IMR-90 (cell line): ENCODE results near the gene APBB1IP. TPM values are rescaled to one million over a fixed set of nuclear protein-coding genes. Genes with fewer than 3 reads are reported as not detected.

ENCODE experiments used
- ATAC-seq: fragments of 200-7000 bp; cut with Tn5 transposase; 2 replicates; pipeline ENCODE4 v1.9.1; 2020; ENCODE audit warnings: low read depth, mild to moderate bottlenecking, moderate library complexity
- BruUV-seq: library from RNA; stranded (reverse); fragments of 400-500 nt; replicated peaks from 2 replicates; lab custom pipeline; 2021; lab: Mats Ljungman, UMichigan
- CTCF ChIA-PET: fragments of 300-600 bp; formaldehyde crosslinking; extraction: SDS; loops from one replicate; lab custom pipeline; 2021; ENCODE audit warnings: antibody characterized with exemption; lab: Yijun Ruan, JAX
- POLR2A ChIA-PET: fragments of 300-600 bp; sonication (Branson Sonifier 250); formaldehyde crosslinking; loops from one replicate; lab custom pipeline; 2022; ENCODE audit warnings: antibody characterized with exemption; ENCODE audit not compliant: unreplicated experiment; lab: Charles Lee
- DNase-seq: peaks from one replicate; pipeline ENCODE4 v3.0.0; 2013
- H2AFZ ChIP-seq: replicated peaks from 2 replicates; pipeline ENCODE3; 2013; ENCODE audit warnings: low read length, mild to moderate bottlenecking; ENCODE audit not compliant: poor library complexity
- H2AK5ac ChIP-seq: 2 replicates; pipeline ENCODE4 v1.6.1; 2013; ENCODE audit warnings: low read depth, low read length, inconsistent platforms
- H2AK9ac ChIP-seq: replicated peaks from 2 replicates; pipeline ENCODE3; 2013; ENCODE audit warnings: mild to moderate bottlenecking, low read depth, low read length, moderate library complexity; ENCODE audit not compliant: poor library complexity
- H2BK120ac ChIP-seq: 2 replicates; pipeline ENCODE4 v1.6.1; 2013; ENCODE audit warnings: low read depth, low read length, inconsistent platforms
- H2BK15ac ChIP-seq: 3 replicates; pipeline ENCODE4 v1.6.1; 2013; ENCODE audit warnings: low read depth, low read length, inconsistent platforms
- H2BK20ac ChIP-seq: 2 replicates; pipeline ENCODE4 v1.6.1; 2013; ENCODE audit warnings: low read depth, mild to moderate bottlenecking, inconsistent platforms, low read length, moderate library complexity
- H2BK5ac ChIP-seq: 2 replicates; pipeline ENCODE4 v1.6.1; 2013; ENCODE audit warnings: mild to moderate bottlenecking, low read depth, low read length, inconsistent platforms; ENCODE audit not compliant: poor library complexity, severe bottlenecking
- H3K14ac ChIP-seq: replicated peaks from 2 replicates; pipeline ENCODE4 v1.6.1; 2013; ENCODE audit warnings: low read depth, low read length, inconsistent platforms
- H3K18ac ChIP-seq: 2 replicates; pipeline ENCODE4 v1.6.1; 2013; ENCODE audit warnings: low read depth, low read length, control low read depth
- H3K23ac ChIP-seq: 2 replicates; pipeline ENCODE4 v1.6.1; 2013; ENCODE audit warnings: low read depth, low read length, inconsistent platforms
- H3K27ac ChIP-seq: 2 replicates; pipeline ENCODE4 v1.5.1; 2013; ENCODE audit warnings: mild to moderate bottlenecking, control low read depth, low read length; ENCODE audit not compliant: insufficient read depth
- H3K27me3 ChIP-seq: 2 replicates; pipeline ENCODE4 v1.6.1; 2013; ENCODE audit warnings: low read length; ENCODE audit not compliant: control insufficient read depth, insufficient read depth
- H3K36me3 ChIP-seq: 2 replicates; pipeline ENCODE4 v1.6.1; 2013; ENCODE audit warnings: low read length, mixed read lengths; ENCODE audit not compliant: control insufficient read depth, insufficient read depth
- H3K4ac ChIP-seq: 2 replicates; pipeline ENCODE4 v1.6.1; 2013; ENCODE audit warnings: low read depth, low read length, inconsistent platforms
- H3K4me1 ChIP-seq: 2 replicates; pipeline ENCODE4 v1.6.1; 2013; ENCODE audit warnings: low read length, mixed read lengths; ENCODE audit not compliant: control insufficient read depth, insufficient read depth
- H3K4me2 ChIP-seq: 2 replicates; pipeline ENCODE4 v1.6.1; 2013; ENCODE audit warnings: low read depth, mild to moderate bottlenecking, control low read depth, low read length, moderate library complexity
- H3K4me3 ChIP-seq: 2 replicates; pipeline ENCODE4 v1.5.1; 2013; ENCODE audit warnings: low read depth, mild to moderate bottlenecking, control low read depth, low read length, moderate library complexity; ENCODE audit not compliant: insufficient read depth
- H3K56ac ChIP-seq: 2 replicates; pipeline ENCODE4 v1.6.1; 2013; ENCODE audit warnings: low read length, inconsistent platforms; ENCODE audit not compliant: insufficient read depth; ENCODE audit errors: extremely low read depth
- H3K79me1 ChIP-seq, 2 experiments: 2 replicates each; pipeline ENCODE4 v1.6.1; 2013; ENCODE audit warnings: low read length in 2 of 2, inconsistent platforms in 1 of 2, low read depth in 1 of 2
- H3K9ac ChIP-seq: 2 replicates; pipeline ENCODE4 v1.6.1; 2013; ENCODE audit warnings: low read depth, low read length, control low read depth
- H3K9me1 ChIP-seq: 2 replicates; pipeline ENCODE4 v1.6.1; 2013; ENCODE audit warnings: low read length, inconsistent platforms; ENCODE audit not compliant: insufficient read depth
- H3K9me3 ChIP-seq: 2 replicates; pipeline ENCODE4 v1.6.1; 2013; ENCODE audit warnings: low read length; ENCODE audit not compliant: control insufficient read depth, insufficient read depth
- H4K20me1 ChIP-seq: 2 replicates; pipeline ENCODE4 v1.6.1; 2013; ENCODE audit warnings: low read length, inconsistent platforms; ENCODE audit not compliant: insufficient read depth
- H4K5ac ChIP-seq: 2 replicates; pipeline ENCODE4 v1.6.1; 2013; ENCODE audit warnings: mild to moderate bottlenecking, low read depth, low read length, control low read depth
- H4K8ac ChIP-seq, 2 experiments: 2 replicates each; pipeline ENCODE4 v1.6.1; 2013; ENCODE audit warnings: low read depth in 2 of 2, low read length in 2 of 2, control low read depth in 1 of 2, inconsistent platforms in 1 of 2
- H4K91ac ChIP-seq: 2 replicates; pipeline ENCODE4 v1.6.1; 2013; ENCODE audit warnings: low read depth, low read length, inconsistent platforms; ENCODE audit not compliant: insufficient read depth
- CEBPB ChIP-seq: IDR thresholded peaks from 2 replicates; pipeline ENCODE4 v1.6.1; 2012; ENCODE audit warnings: low read depth, low read length, improper control_type of control experiment
- CTCF ChIP-seq: conservative IDR thresholded peaks from 2 replicates; pipeline ENCODE4 v1.5.1; 2012; ENCODE audit warnings: mild to moderate bottlenecking, low read depth, low read length, improper control_type of control experiment
- WGBS, 2 experiments: methylation state at CpG; one replicate each; pipeline versions ENCODE4 v1.1.5 to v1.1.7; 2013; ENCODE audit warnings: missing lambda C conversion rate in 2 of 2; ENCODE audit not compliant: insufficient read length in 1 of 2; ENCODE audit errors: extremely low coverage in 2 of 2; 5-methylcytosine and 5-hydroxymethylcytosine counted together
- dilution Hi-C: fragments of 300-500 bp; cut with HindIII; formaldehyde crosslinking; loops from one replicate; pipeline ENCODE4 v1.14.3; 2018; ENCODE audit warnings: low sequenced_read_pairs; ENCODE audit not compliant: unreplicated experiment
- in situ Hi-C: fragments of 300-500 bp; cut with MboI; formaldehyde crosslinking; loops from 3 replicates; pipeline ENCODE4 v1.14.3; 2019; ENCODE audit warnings: low sequenced_read_pairs, inconsistent platforms, mixed read lengths
- intact Hi-C: fragments of 100-400 bp; cut with micrococcal nuclease; formaldehyde crosslinking; loops from 2 replicates; pipeline ENCODE4 v1.10.0; 2022
- polyA plus RNA-seq, 3 experiments: library from polyadenylated mRNA; depleted of rRNA; stranded (reverse); fragments of >200 nt; gene quantifications; 2 replicates each; pipeline ENCODE4 v1.2.3, GENCODE V29; 2012; ENCODE audit warnings: low replicate concordance in 1 of 3
- total RNA-seq: library from RNA; depleted of rRNA; stranded (reverse); fragments of >200 nt; gene quantifications from 2 replicates; pipeline ENCODE4 v1.2.3, GENCODE V29; 2012
- TF ChIP-seq, protein P1 (sequence below): fragments of 150-350 bp; IDR thresholded peaks from 2 replicates; pipeline ENCODE4 v1.6.1; 2016; ENCODE audit warnings: low read depth, mild to moderate bottlenecking, low read length, moderate library complexity, borderline replicate concordance

Gene APBB1IP
- total and polyA plus RNA-seq, 2 of the 4 experiments (the other 2 are of a cell fraction) = not detected

- Histone ChIP-seq H2BK120ac (no peak overlapping the region), H2BK20ac (no peak overlapping the region), H3K27me3 (no peaks in the 10 kb centered on the region), H3K27ac (no peak overlapping the region), H3K56ac (no peak overlapping the region), H2BK5ac (no peak overlapping the region), H3K4ac (no peak overlapping the region), H3K23ac (no peak overlapping the region), H3K4me1 (no peaks in the 10 kb centered on the region), H2BK15ac (no peak overlapping the region), H4K8ac (no peak overlapping the region), H4K5ac (no peak overlapping the region), H2AK5ac (no peak overlapping the region), H4K20me1 (no peaks in the 10 kb centered on the region), H3K18ac (no peak overlapping the region), H2AFZ (no peak overlapping the region), H2AK9ac (no peak overlapping the region), H3K9me3 (peaks cover 17% of the 10 kb centered on the region), H3K9me1 (no peaks in the 10 kb centered on the region), H3K4me2 (no peak overlapping the region), H4K91ac (no peak overlapping the region), H3K4me3 (no peak overlapping the region), H3K79me1 (no peaks in the 10 kb centered on the region), H3K14ac (no peak overlapping the region), H3K9ac (no peak overlapping the region), H3K36me3 (no peaks in the 10 kb centered on the region)
- DNase-seq (no peak), ATAC-seq (no peak)
- 20% methylated on average over 1 of the region's 10 CpGs; no CpG with 5 or more reads in 1 of the 2 experiments for WGBS, 2 experiments
- TF ChIP-seq, protein P1, sequence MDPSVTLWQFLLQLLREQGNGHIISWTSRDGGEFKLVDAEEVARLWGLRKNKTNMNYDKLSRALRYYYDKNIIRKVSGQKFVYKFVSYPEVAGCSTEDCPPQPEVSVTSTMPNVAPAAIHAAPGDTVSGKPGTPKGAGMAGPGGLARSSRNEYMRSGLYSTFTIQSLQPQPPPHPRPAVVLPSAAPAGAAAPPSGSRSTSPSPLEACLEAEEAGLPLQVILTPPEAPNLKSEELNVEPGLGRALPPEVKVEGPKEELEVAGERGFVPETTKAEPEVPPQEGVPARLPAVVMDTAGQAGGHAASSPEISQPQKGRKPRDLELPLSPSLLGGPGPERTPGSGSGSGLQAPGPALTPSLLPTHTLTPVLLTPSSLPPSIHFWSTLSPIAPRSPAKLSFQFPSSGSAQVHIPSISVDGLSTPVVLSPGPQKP = no peak
- TF ChIP-seq CTCF (no peak), CEBPB (no peak)
- in situ Hi-C loops = no loop called here
- dilution Hi-C loops = no loop called here
- BruUV-seq = no TSS peak
- CTCF ChIA-PET = no interaction called here
- POLR2A ChIA-PET = no interaction called here
- intact Hi-C loops = no loop called here
Measured at GRCh38 chr10:26528715-26529393, 90.7 kb downstream of the APBB1IP start.
